ENCODE results near the gene FRMD4A. TPM values are rescaled to one million over a fixed set of nuclear protein-coding genes. Genes with fewer than 3 reads are reported as not detected.

The FRMD4A gene
- total and polyA plus RNA-seq, 2 experiments from 2014 or later, result 11.9 to 17.5 TPM

DNA sequence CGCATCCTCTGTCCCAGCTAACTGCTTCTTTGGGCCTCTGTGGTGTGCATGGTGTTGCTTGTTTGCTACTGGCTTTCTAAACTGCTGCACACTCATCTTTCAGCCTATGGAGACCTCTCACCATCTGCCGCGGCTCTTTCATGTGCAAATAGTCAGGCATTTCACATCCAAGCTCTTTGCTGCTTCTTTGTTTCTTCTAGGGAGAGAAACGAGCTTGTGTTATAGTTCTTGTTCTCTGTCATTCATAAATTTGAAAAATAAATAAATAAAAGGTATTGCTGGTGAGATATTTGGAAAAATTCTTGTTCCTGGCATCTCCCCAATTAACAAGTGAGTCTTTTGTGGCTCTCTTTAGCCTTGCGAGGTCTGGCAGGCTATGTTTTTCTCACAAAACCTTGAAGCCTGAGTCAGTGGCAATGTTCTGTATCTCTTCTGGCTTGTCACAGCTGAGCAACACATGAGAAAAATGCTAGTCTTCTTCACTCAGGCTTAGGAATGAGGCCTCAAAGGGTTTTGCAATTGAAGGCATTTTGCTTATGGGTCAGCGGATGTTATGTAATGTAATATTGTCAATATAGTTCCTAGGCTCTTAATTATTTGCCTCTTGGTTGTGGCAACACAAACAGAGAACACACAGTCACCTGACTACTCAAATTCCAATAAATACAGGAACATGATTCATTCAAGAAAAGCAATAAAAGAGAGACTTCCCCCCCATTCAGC lies 274.0 kb downstream of the FRMD4A start:
- Histone ChIP-seq H3K27ac (peak overlapping the region; percentile 81), H2AFZ (no peak overlapping the region), H3K4me3 (0 out of 2 replicates have a peak overlapping the region, but pooled peaks have one; percentile 4), H3K9ac (peak overlapping the region; percentile 66), H3K9me2 (ENCODE audit: insufficient read depth) (no peaks in the 10 kb centered on the region), H4K20me1 (ENCODE audit: insufficient read depth) (no peaks in the 10 kb centered on the region), H3K79me2 (ENCODE audit: insufficient read depth) (no peaks in the 10 kb centered on the region), H3K4me2 (ENCODE audit: unreplicated experiment) (peak overlapping the region; percentile 47), H3K4me1 (ENCODE audit: insufficient read depth) (peaks cover 15% of the 10 kb centered on the region), H3F3A (ENCODE audit: insufficient read depth) (peaks cover 21% of the 10 kb centered on the region), H3K36me3 (ENCODE audit: low read depth) (no peaks in the 10 kb centered on the region), H3K9me3 (ENCODE audit: low read depth) (no peaks in the 10 kb centered on the region), H3K27me3 (replicated peaks; ENCODE audit: insufficient read depth) (no peaks in the 10 kb centered on the region)
- in situ Hi-C loops (cut with MboI), result no loop called here
- no peak for TF ChIP-seq EZH2 (IDR thresholded peaks at IDR 0.05; ENCODE audit: insufficient read depth, poor library complexity, severe bottlenecking)
- TF ChIP-seq EZH2phosphoT487 (IDR thresholded peaks at IDR 0.05; ENCODE audit: insufficient read depth, low read depth), result 0 out of 2 replicates have a peak, but pooled peaks have one; percentile 58
- DNase-seq, result peak; percentile 98
- 20 to 21% methylated on average over 6 of the region's 6 CpGs for WGBS, 2 experiments (ENCODE audit: low coverage in 1 of 2, low lambda C conversion rate in 2 of 2, missing lambda C conversion rate in 2 of 2)

- no peaks in the 10 kb centered on the region for H3K9me3 ChIP-seq (ENCODE audit: low read depth)
- TF ChIP-seq EZH2phosphoT487 (IDR thresholded peaks at IDR 0.05; ENCODE audit: insufficient read depth, low read depth), result no peak
- no peak for TF ChIP-seq EZH2 (IDR thresholded peaks at IDR 0.05; ENCODE audit: insufficient read depth, poor library complexity, severe bottlenecking)
- no peaks in the 10 kb centered on the region for H3K9me2 ChIP-seq (ENCODE audit: insufficient read depth)
- no peaks in the 10 kb centered on the region for H3K27me3 ChIP-seq (replicated peaks; ENCODE audit: insufficient read depth)
- H3F3A ChIP-seq (ENCODE audit: insufficient read depth), result peaks cover 20% of the 10 kb centered on the region
- peaks cover 15% of the 10 kb centered on the region for H3K4me1 ChIP-seq (ENCODE audit: insufficient read depth)
- no peak overlapping the region for H3K4me3 ChIP-seq
- no peaks in the 10 kb centered on the region for H3K36me3 ChIP-seq (ENCODE audit: low read depth)
- no peak overlapping the region for H3K4me2 ChIP-seq (ENCODE audit: unreplicated experiment)
- no peaks in the 10 kb centered on the region for H3K79me2 ChIP-seq (ENCODE audit: insufficient read depth)
- 85 to 92% methylated on average over 5 of the region's 5 CpGs for WGBS, 2 experiments (ENCODE audit: low coverage in 1 of 2, low lambda C conversion rate in 2 of 2, missing lambda C conversion rate in 2 of 2)
- H4K20me1 ChIP-seq (ENCODE audit: insufficient read depth), result no peaks in the 10 kb centered on the region
- no peak for DNase-seq
- H2AFZ ChIP-seq, result no peak overlapping the region
- in situ Hi-C loops (cut with MboI), result no loop called here
- H3K9ac ChIP-seq, result no peak overlapping the region
- no peak overlapping the region for H3K27ac ChIP-seq
These were observed 277.8 kb downstream of the FRMD4A start for GRCh38 chr10:14052931-14053330.

GRCh38 chr10:14050598-14050997 lies 280.1 kb downstream of the FRMD4A start:
- Histone ChIP-seq H2AFZ (no peak overlapping the region), H3K79me2 (ENCODE audit: insufficient read depth) (no peaks in the 10 kb centered on the region), H3K4me1 (ENCODE audit: insufficient read depth) (peaks cover 5% of the 10 kb centered on the region), H3K27me3 (replicated peaks; ENCODE audit: insufficient read depth) (no peaks in the 10 kb centered on the region), H3K27ac (no peak overlapping the region), H4K20me1 (ENCODE audit: insufficient read depth) (no peaks in the 10 kb centered on the region), H3K4me3 (no peak overlapping the region), H3K9ac (no peak overlapping the region), H3K4me2 (ENCODE audit: unreplicated experiment) (no peak overlapping the region), H3F3A (ENCODE audit: insufficient read depth) (peaks cover 8% of the 10 kb centered on the region; the same call in 1 of the 2 replicates), H3K9me2 (ENCODE audit: insufficient read depth) (no peaks in the 10 kb centered on the region), H3K36me3 (ENCODE audit: low read depth) (no peaks in the 10 kb centered on the region), H3K9me3 (ENCODE audit: low read depth) (no peaks in the 10 kb centered on the region)
- TF ChIP-seq EZH2 (IDR thresholded peaks at IDR 0.05; ENCODE audit: insufficient read depth, poor library complexity, severe bottlenecking) (no peak), EZH2phosphoT487 (IDR thresholded peaks at IDR 0.05; ENCODE audit: insufficient read depth, low read depth) (no peak)
- WGBS, 2 experiments (ENCODE audit: low coverage in 1 of 2, low lambda C conversion rate in 2 of 2, missing lambda C conversion rate in 2 of 2), result 96 to 97% methylated on average over 4 of the region's 4 CpGs
- DNase-seq, result no peak
- in situ Hi-C loops (cut with MboI), result no loop called here

DNA sequence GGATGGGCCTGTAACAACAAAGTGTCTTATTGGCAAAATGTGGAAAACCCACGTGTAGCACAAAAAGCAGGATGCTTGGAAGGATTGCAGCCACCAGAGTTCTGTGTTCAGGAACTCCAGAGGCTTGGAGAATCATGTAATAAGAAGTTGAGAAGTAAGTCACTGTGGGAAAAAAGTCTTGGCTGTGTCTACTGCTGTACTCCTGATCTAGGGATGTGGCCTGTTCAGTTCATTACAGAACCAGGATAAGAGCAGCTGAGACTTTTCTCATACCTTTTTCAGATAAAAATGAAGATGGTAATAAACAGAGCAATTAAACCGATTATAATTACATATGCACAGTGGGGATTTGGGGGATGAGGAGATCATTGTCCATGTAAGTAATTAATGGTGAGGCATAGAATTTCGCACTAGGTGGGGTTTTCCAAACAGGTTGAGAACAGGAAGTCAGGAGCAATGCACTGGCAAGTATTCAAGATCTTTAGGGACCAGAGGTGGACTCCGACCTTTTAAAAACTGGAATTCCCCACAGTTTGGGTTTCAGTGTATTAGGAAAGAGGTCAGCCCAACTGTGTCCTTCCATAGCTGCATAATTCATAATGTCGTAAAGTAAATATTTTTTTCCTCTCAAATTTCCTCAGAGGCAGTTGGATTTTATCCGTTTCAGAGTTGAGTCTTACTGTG lies 281.7 kb downstream of the FRMD4A start:
- no peak for TF ChIP-seq EZH2 (IDR thresholded peaks at IDR 0.05; ENCODE audit: insufficient read depth, poor library complexity, severe bottlenecking)
- TF ChIP-seq EZH2phosphoT487 (IDR thresholded peaks at IDR 0.05; ENCODE audit: insufficient read depth, low read depth), result no peak
- H3K4me1 ChIP-seq (ENCODE audit: insufficient read depth), result peaks cover 5% of the 10 kb centered on the region
- H2AFZ ChIP-seq, result no peak overlapping the region
- no peak overlapping the region for H3K9ac ChIP-seq
- DNase-seq, result no peak
- H3K36me3 ChIP-seq (ENCODE audit: low read depth), result no peaks in the 10 kb centered on the region
- 83% methylated on average over 6 of the region's 6 CpGs for WGBS, 2 experiments (ENCODE audit: low coverage in 1 of 2, low lambda C conversion rate in 2 of 2, missing lambda C conversion rate in 2 of 2)
- H4K20me1 ChIP-seq (ENCODE audit: insufficient read depth), result no peaks in the 10 kb centered on the region
- H3K27ac ChIP-seq, result no peak overlapping the region
- H3F3A ChIP-seq (ENCODE audit: insufficient read depth), result 0 out of 2 replicates have a peak, but pooled peaks cover 7% of the 10 kb centered on the region
- no peaks in the 10 kb centered on the region for H3K9me3 ChIP-seq (ENCODE audit: low read depth)
- no peak overlapping the region for H3K4me2 ChIP-seq (ENCODE audit: unreplicated experiment)
- no peaks in the 10 kb centered on the region for H3K9me2 ChIP-seq (ENCODE audit: insufficient read depth)
- in situ Hi-C loops (cut with MboI), result no loop called here
- H3K79me2 ChIP-seq (ENCODE audit: insufficient read depth), result no peaks in the 10 kb centered on the region
- H3K27me3 ChIP-seq (replicated peaks; ENCODE audit: insufficient read depth), result no peaks in the 10 kb centered on the region
- H3K4me3 ChIP-seq, result no peak overlapping the region
